Medulla oblongata (tissue), 1 donor: Measurements from ENCODE around the gene ALK.
A peak's percentile ranks its signal among the peaks of the same experiment; 100 is the strongest.

ENCODE experiments used
- DNase-seq: peaks from one replicate; pipeline ENCODE4 v3.0.0-alpha.2; 2015; ENCODE audit errors: extremely low spot score

Gene ALK

GRCh38 chr2:29576231-29576630 is 345.2 kb downstream of the ALK start:
- no peak for DNase-seq

GRCh38 chr2:29575370-29575890 is 346.0 kb downstream of the ALK start:
- DNase-seq = no peak

- no peak for DNase-seq
These were observed 347.8 kb downstream of the ALK start for GRCh38 chr2:29573612-29574011.

GRCh38 chr2:29573147-29573546 is 348.2 kb downstream of the ALK start:
- DNase-seq = no peak

GRCh38 chr2:29570539-29570938 is 350.8 kb downstream of the ALK start:
- no peak for DNase-seq

- DNase-seq = no peak
These were observed 353.4 kb downstream of the ALK start for GRCh38 chr2:29567906-29568520.

- DNase-seq = no peak
These were observed 357.7 kb downstream of the ALK start for GRCh38 chr2:29563697-29564096.

GRCh38 chr2:29562896-29563295 is 358.5 kb downstream of the ALK start:
- no peak for DNase-seq

GRCh38 chr2:29562319-29562718 is 359.1 kb downstream of the ALK start:
- DNase-seq = no peak

- DNase-seq = no peak
These were observed 359.8 kb downstream of the ALK start for GRCh38 chr2:29561628-29562027.

GRCh38 chr2:29561181-29561580 is 360.2 kb downstream of the ALK start:
- DNase-seq = no peak

GRCh38 chr2:29560566-29560965 is 360.8 kb downstream of the ALK start:
- DNase-seq = no peak

- no peak for DNase-seq
These were observed 361.4 kb downstream of the ALK start for GRCh38 chr2:29560030-29560429.

- DNase-seq = no peak
These were observed 361.8 kb downstream of the ALK start for GRCh38 chr2:29559578-29559977.

GRCh38 chr2:29558097-29558496 is 363.3 kb downstream of the ALK start:
- DNase-seq = no peak

GRCh38 chr2:29557268-29557667 is 364.1 kb downstream of the ALK start:
- DNase-seq = no peak

GRCh38 chr2:29549069-29549380 is 372.4 kb downstream of the ALK start:
- no peak for DNase-seq

- DNase-seq = no peak
These were observed 376.5 kb downstream of the ALK start for GRCh38 chr2:29544917-29545316.

GRCh38 chr2:29544031-29544430 is 377.4 kb downstream of the ALK start:
- DNase-seq = no peak

- DNase-seq = no peak
These were observed 386.2 kb downstream of the ALK start for GRCh38 chr2:29535188-29535587.

GRCh38 chr2:29532436-29532835 is 388.9 kb downstream of the ALK start:
- DNase-seq = no peak

GRCh38 chr2:29531626-29532025 is 389.8 kb downstream of the ALK start:
- no peak for DNase-seq

GRCh38 chr2:29530281-29530680 is 391.1 kb downstream of the ALK start:
- no peak for DNase-seq

- DNase-seq = peak; percentile 17
These were observed 392.4 kb downstream of the ALK start for GRCh38 chr2:29528891-29529520.
